H1 (cell line): ENCODE data around the gene FGF14. TPM values are rescaled to one million over a fixed set of nuclear protein-coding genes. Genes with fewer than 3 reads are reported as not detected.

Experiments
- CTCF ChIA-PET: fragments of 300-600 bp; sonication (Branson Sonifier 250); formaldehyde crosslinking; loops from one replicate; lab custom pipeline; 2021; ENCODE audit not compliant: partially characterized antibody; lab: Charles Lee
- POLR2A ChIA-PET: fragments of 300-600 bp; sonication (Branson Sonifier 250); formaldehyde crosslinking; loops from one replicate; lab custom pipeline; 2021; ENCODE audit warnings: inconsistent platforms; ENCODE audit not compliant: partially characterized antibody; lab: Charles Lee
- DNase-seq, 2 experiments: peaks; one replicate each; pipeline versions ENCODE4 v3.0.0 to v3.0.0-alpha.2; 2010 to 2022; ENCODE audit warnings: low spot score in 2 of 2, low read depth in 1 of 2, mixed read lengths in 1 of 2
- FAIRE-seq: peaks from 2 replicates; lab custom pipeline; 2011; peaks lifted over from hg19 to GRCh38; lab: Jason Lieb, UNC
- H2AFZ ChIP-seq: 2 replicates; pipeline ENCODE4 v1.8.1; 2012; ENCODE audit warnings: low read length, inconsistent platforms
- H2AK5ac ChIP-seq: 2 replicates; pipeline ENCODE4 v1.6.1; 2013; ENCODE audit warnings: low read depth, low read length
- H2BK120ac ChIP-seq: replicated peaks from 2 replicates; pipeline ENCODE3; 2013; ENCODE audit warnings: low read depth, low read length, inconsistent platforms
- H2BK12ac ChIP-seq: 2 replicates; pipeline ENCODE4 v1.6.1; 2013; ENCODE audit warnings: low read depth, low read length
- H2BK15ac ChIP-seq: 2 replicates; pipeline ENCODE4 v1.6.1; 2013; ENCODE audit warnings: low read length
- H2BK20ac ChIP-seq: 2 replicates; pipeline ENCODE4 v1.6.1; 2013; ENCODE audit warnings: low read length
- H2BK5ac ChIP-seq: 2 replicates; pipeline ENCODE4 v1.6.1; 2013; ENCODE audit warnings: low read depth, low read length
- H3K14ac ChIP-seq: 2 replicates; pipeline ENCODE4 v1.6.1; 2013; ENCODE audit warnings: inconsistent platforms; ENCODE audit not compliant: insufficient read length
- H3K18ac ChIP-seq: 2 replicates; pipeline ENCODE4 v1.6.1; 2013; ENCODE audit warnings: low read length; ENCODE audit errors: extremely low read depth
- H3K23ac ChIP-seq: 2 replicates; pipeline ENCODE4 v1.6.1; 2013; ENCODE audit warnings: inconsistent platforms; ENCODE audit not compliant: insufficient read length
- H3K23me2 ChIP-seq: 2 replicates; pipeline ENCODE4 v1.6.1; 2013; ENCODE audit warnings: low read depth, low read length
- H3K27ac ChIP-seq: 2 replicates; pipeline ENCODE4 v1.6.1; 2011; ENCODE audit warnings: low read depth, low read length, inconsistent platforms
- H3K27me3 ChIP-seq, 4 experiments: replicated peaks in 1 of 4; 1 replicate in 1 of 4; 2 replicates in 3 of 4; pipeline versions ENCODE4 v1.6.1 to v1.8.1; 2011 to 2013; ENCODE audit warnings: low read length in 3 of 4, mild to moderate bottlenecking in 3 of 4, inconsistent platforms in 2 of 4, mixed read lengths in 2 of 4, moderate library complexity in 1 of 4; ENCODE audit not compliant: control insufficient read depth in 3 of 4, insufficient read depth in 3 of 4; ENCODE audit errors: extremely low read depth in 1 of 4
- H3K36me3 ChIP-seq, 4 experiments: 2 replicates each; pipeline versions ENCODE4 v1.6.1 to v1.8.1; 2011 to 2013; ENCODE audit warnings: mild to moderate bottlenecking in 4 of 4, low read length in 3 of 4, moderate library complexity in 2 of 4, control low read depth in 1 of 4, inconsistent platforms in 1 of 4; ENCODE audit not compliant: insufficient read depth in 4 of 4, control insufficient read depth in 2 of 4
- H3K4ac ChIP-seq: replicated peaks from 2 replicates; pipeline ENCODE3; 2013; ENCODE audit warnings: low read length, low read depth, mixed read lengths, inconsistent platforms; ENCODE audit not compliant: insufficient read length
- H3K4me1 ChIP-seq, 4 experiments: replicated peaks in 1 of 4; 1 replicate in 1 of 4; 2 replicates in 3 of 4; pipeline versions ENCODE4 v1.6.1 to v1.8.1; 2011 to 2013; ENCODE audit warnings: low read length in 3 of 4, inconsistent platforms in 2 of 4, mixed read lengths in 1 of 4; ENCODE audit not compliant: insufficient read depth in 4 of 4, control insufficient read depth in 3 of 4
- H3K4me2 ChIP-seq, 2 experiments: 2 replicates each; pipeline versions ENCODE4 v1.6.1 to v1.8.1; 2011 to 2013; ENCODE audit warnings: low read depth in 2 of 2, low read length in 2 of 2, control low read depth in 1 of 2, inconsistent platforms in 1 of 2, mild to moderate bottlenecking in 1 of 2; ENCODE audit not compliant: insufficient read depth in 1 of 2
- H3K4me3 ChIP-seq, 4 experiments: fragments of 200-600, 300-600 bp in 1 of 4; sonication (generic), shearing (Covaris generic), sonication (Bioruptor Twin) in 1 of 4; 2 replicates each; pipeline versions ENCODE4 v1.5.1 to v1.8.1; 2011 to 2016; ENCODE audit warnings: low read length in 4 of 4, low read depth in 3 of 4, control low read depth in 2 of 4, inconsistent platforms in 2 of 4, mild to moderate bottlenecking in 2 of 4, mixed read lengths in 1 of 4, moderate library complexity in 1 of 4; ENCODE audit not compliant: insufficient read depth in 2 of 4; ENCODE audit errors: extremely low read depth in 1 of 4
- H3K56ac ChIP-seq: replicated peaks from 2 replicates; pipeline ENCODE3; 2013; ENCODE audit warnings: low read depth, mild to moderate bottlenecking, mixed read lengths, low read length, inconsistent platforms; ENCODE audit not compliant: insufficient read length
- H3K79me1 ChIP-seq: 2 replicates; pipeline ENCODE4 v1.6.1; 2013; ENCODE audit warnings: low read depth, low read length, control low read depth
- H3K79me2 ChIP-seq, 2 experiments: 2 replicates each; pipeline versions ENCODE4 v1.6.1 to v1.8.1; 2012 to 2013; ENCODE audit warnings: low read length in 2 of 2, mild to moderate bottlenecking in 2 of 2, inconsistent platforms in 1 of 2; ENCODE audit not compliant: insufficient read depth in 2 of 2, control insufficient read depth in 1 of 2
- H3K9ac ChIP-seq, 4 experiments: replicated peaks in 1 of 4; 1 replicate in 1 of 4; 2 replicates in 3 of 4; pipeline versions ENCODE4 v1.6.1 to v1.8.1; 2011 to 2013; ENCODE audit warnings: low read depth in 3 of 4, low read length in 3 of 4, control low read depth in 2 of 4, mild to moderate bottlenecking in 2 of 4, moderate library complexity in 2 of 4, inconsistent platforms in 1 of 4; ENCODE audit errors: extremely low read depth in 1 of 4
- H3K9me3 ChIP-seq, 2 experiments: 2 replicates each; pipeline versions ENCODE4 v1.6.1 to v1.8.1; 2012 to 2013; ENCODE audit warnings: mild to moderate bottlenecking in 2 of 2, moderate library complexity in 2 of 2, control low read depth in 1 of 2, inconsistent platforms in 1 of 2, low read depth in 1 of 2, low read length in 1 of 2, mixed read lengths in 1 of 2; ENCODE audit not compliant: insufficient read depth in 2 of 2
- H4K20me1 ChIP-seq, 2 experiments: replicated peaks in 1 of 2; 2 replicates each; pipeline versions ENCODE3 to v1.8.1; 2011 to 2013; ENCODE audit warnings: inconsistent platforms in 2 of 2, low read length in 2 of 2, mild to moderate bottlenecking in 1 of 2; ENCODE audit not compliant: insufficient read depth in 2 of 2, control insufficient read depth in 1 of 2
- H4K5ac ChIP-seq: 2 replicates; pipeline ENCODE4 v1.6.1; 2013; ENCODE audit warnings: low read length, low read depth, mixed read lengths, inconsistent platforms; ENCODE audit not compliant: insufficient read length
- H4K8ac ChIP-seq: 2 replicates; pipeline ENCODE4 v1.8.0; 2013; ENCODE audit warnings: mild to moderate bottlenecking, moderate library complexity, low read length, inconsistent platforms; ENCODE audit not compliant: insufficient read depth; ENCODE audit errors: extremely low read depth
- H4K91ac ChIP-seq: replicated peaks from 2 replicates; pipeline ENCODE3; 2013; ENCODE audit warnings: low read length, mixed read lengths, inconsistent platforms; ENCODE audit not compliant: insufficient read length
- EZH2 ChIP-seq: fragments of 200-600 bp; sonication (generic); IDR thresholded peaks from 2 replicates; pipeline ENCODE4 v1.7.1; 2012; ENCODE audit warnings: low read depth, mild to moderate bottlenecking, moderate library complexity, low read length, inconsistent platforms; ENCODE audit not compliant: severe bottlenecking
- SUZ12 ChIP-seq: fragments of 200-600 bp; sonication (generic); IDR thresholded peaks from 2 replicates; pipeline ENCODE4 v1.6.1; 2012; ENCODE audit warnings: mild to moderate bottlenecking, inconsistent platforms, low read length, moderate library complexity, mixed read lengths
- TCF12 ChIP-seq: IDR thresholded peaks from 2 replicates; pipeline ENCODE4 v1.6.1; 2011; ENCODE audit warnings: low read depth, mild to moderate bottlenecking, low read length
- WGBS, 2 experiments: shearing (Covaris generic) in 1 of 2; methylation state at CpG; one replicate each; pipeline versions ENCODE4 v1.1.6 to v1.1.7; 2013 to 2015; ENCODE audit warnings: low lambda C conversion rate in 2 of 2, mixed read lengths in 2 of 2, inconsistent platforms in 1 of 2, low coverage in 1 of 2, missing lambda C conversion rate in 1 of 2; ENCODE audit not compliant: insufficient replicate concordance in 2 of 2, insufficient coverage in 1 of 2, insufficient read length in 1 of 2; ENCODE audit errors: extremely low coverage in 1 of 2, missing lambda C conversion rate in 1 of 2; 5-methylcytosine and 5-hydroxymethylcytosine counted together
- polyA plus RNA-seq, 7 experiments: library from polyadenylated mRNA; depleted of rRNA in 3 of 7; stranded (reverse) in 5 of 7; unstranded in 2 of 7; fragments of >200 nt in 5 of 7; fragments of 200-250 nt in 2 of 7; gene quantifications; 1 replicate in 5 of 7; 2 replicates in 1 of 7; 4 replicates in 1 of 7; pipeline versions ENCODE4 v1.2.1 to v1.2.3, GENCODE V29; 2011 to 2013; ENCODE audit warnings: missing spikeins in 2 of 7, mixed read lengths in 2 of 7
- total RNA-seq: library from RNA; stranded (reverse); fragmentation: NEBNext Ultra II Directional; extraction: Animal tissue kit (Norgen Biotek cat#: 25700); gene quantifications from 2 replicates; pipeline ENCODE4 v1.2.1, GENCODE V29; 2021

The FGF14 gene
- total and polyA plus RNA-seq, 2 of the 8 experiments (the other 6 are each of a cell fraction or from before 2014, with no cell fraction given), result 0.05 to 0.58 TPM

- WGBS, 2 experiments, result 31% methylated on average over 13 of the region's 14 CpGs; no CpG with 5 or more reads in 1 of the 2 experiments
- Histone ChIP-seq H3K14ac (no peak overlapping the region), H3K27ac (no peak overlapping the region), H3K4me1 (peaks cover 3 to 7% (median 3%) of the 10 kb centered on the region in 4 experiments), H3K56ac (no peak overlapping the region), H2AK5ac (no peak overlapping the region), H2BK15ac (no peak overlapping the region), H3K4ac (no peak overlapping the region), H2BK12ac (no peak overlapping the region), H3K36me3 (no peaks in the 10 kb centered on the region), H3K23ac (no peak overlapping the region), H2BK20ac (no peak overlapping the region), H3K27me3 (peaks cover 26 to 56% (median 43%) of the 10 kb centered on the region in 4 experiments), H4K5ac (no peak overlapping the region), H3K9me3 (no peaks in the 10 kb centered on the region), H3K79me1 (no peaks in the 10 kb centered on the region), H2BK120ac (no peak overlapping the region), H3K4me2 (peak overlapping the region; percentile 67 to 90), H3K9ac (no peak overlapping the region), H4K20me1 (no peaks in the 10 kb centered on the region), H4K8ac (no peak overlapping the region), H2AFZ (no peak overlapping the region), H3K18ac (no peak overlapping the region), H4K91ac (no peak overlapping the region), H3K23me2 (peaks cover 11% of the 10 kb centered on the region), H3K4me3 (peak overlapping the region; percentile 31 to 68 (median 46); a peak in 6 of 8 replicates), H2BK5ac (no peak overlapping the region), H3K79me2 (no peaks in the 10 kb centered on the region)
- DNase-seq, result no peak
- FAIRE-seq, result no peak
- ChIA-PET CTCF (interaction anchor here (0.7 to 4.8 kb wide), 6 partner anchors 23 to 943 kb away, joined by 3 to 44 read pairs (median 4); no protein-coding TSS in a partner anchor), POLR2A (interaction anchor here (1.0 kb wide), 1 partner anchor 43 kb away, joined by 3 read pairs; no protein-coding TSS in a partner anchor)
- TF ChIP-seq TCF12 (no peak), SUZ12 (peak; percentile 56; the same call in 1 of the 2 replicates), EZH2 (peak; percentile 60)
Observed at GRCh38 chr13:101917833-101918661, 483.8 kb downstream of the FGF14 start.
